ENCODE results near the gene IRF8. TPM values are rescaled to one million over a fixed set of nuclear protein-coding genes. Genes with fewer than 3 reads are reported as not detected.

The IRF8 gene
- total and polyA plus RNA-seq, 3 experiments from 2014 or later: 2.1 to 22.0 (median 19.2) TPM

DNA sequence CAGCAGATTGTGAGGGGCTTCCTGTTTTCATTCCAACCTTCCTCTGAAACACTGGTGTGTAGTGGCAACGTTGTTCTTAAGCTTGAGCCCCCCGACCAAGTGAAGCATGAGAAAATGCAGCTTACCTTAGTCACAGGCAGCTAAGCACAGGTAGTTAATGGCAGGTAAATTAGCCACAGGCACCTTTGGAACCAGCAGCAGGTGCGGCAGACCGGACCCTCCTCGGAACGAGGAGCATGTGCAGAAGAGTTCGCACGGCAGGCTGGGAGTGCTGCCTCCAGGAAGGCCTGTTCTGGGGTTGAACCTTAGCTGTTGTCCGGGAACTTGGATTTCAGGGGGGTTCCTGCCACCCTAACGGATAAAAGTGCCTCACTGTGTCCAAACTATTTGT, 7.2 kb upstream of the IRF8 start:
- Mint-ChIP-seq H3K27ac (no peak overlapping the region), H3K27me3 (peaks cover 5 to 12% of the 10 kb centered on the region in 2 donors), H3K4me3 (no peak overlapping the region), H3K4me1 (peaks cover 16 to 22% (median 17%) of the 10 kb centered on the region in 3 donors), H3K36me3 (no peaks in the 10 kb centered on the region), H3K9me3 (no peaks in the 10 kb centered on the region)
- ChIA-PET CTCF (interaction anchor here (1.1 to 1.3 kb wide), 2 partner anchors 9 to 95 kb away, joined by 3 read pairs; no protein-coding TSS in a partner anchor), POLR2A (no interaction called here)
- H3K27me3 ChIP-seq (ENCODE audit: insufficient read depth, low read length, poor library complexity, severe bottlenecking): no peaks in the 10 kb centered on the region
- no peak overlapping the region for H3K27ac ChIP-seq (ENCODE audit: low read depth, low read length)
- no peaks in the 10 kb centered on the region for H3K9me3 ChIP-seq (ENCODE audit: low read length)
- H3K4me1 ChIP-seq (ENCODE audit: insufficient read depth, low read length): peaks cover 5% of the 10 kb centered on the region
- DNase-seq: no peak
- H3K4me3 ChIP-seq (ENCODE audit: low read length): no peak overlapping the region
- H3K36me3 ChIP-seq (ENCODE audit: insufficient read depth, low read length): no peaks in the 10 kb centered on the region

DNA sequence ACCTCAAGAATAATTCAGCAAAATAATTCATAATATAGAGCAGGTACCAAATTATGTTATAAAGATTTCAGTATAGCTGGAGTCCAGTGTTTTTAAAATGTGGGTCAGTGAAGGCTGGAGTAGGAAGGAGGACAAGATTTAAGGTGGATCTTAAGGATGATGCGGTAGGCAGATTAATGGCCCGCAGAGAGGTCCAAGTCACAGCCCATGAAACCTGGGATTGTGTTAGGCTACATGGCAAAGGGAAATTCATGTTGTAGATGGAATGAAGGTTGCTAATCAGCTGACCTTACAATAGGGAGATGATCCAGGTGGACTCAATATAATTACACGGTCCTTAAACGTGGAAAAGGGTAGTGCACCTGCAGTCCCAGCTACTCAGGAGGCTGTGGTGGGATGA, 6.2 kb upstream of the IRF8 start:
- ChIA-PET POLR2A (interaction anchor here (0.6 kb wide), 1 partner anchor 33 kb away, joined by 3 read pairs; no protein-coding TSS in a partner anchor), CTCF (interaction anchor here (1.0 to 1.3 kb wide), 3 partner anchors 10 to 94 kb away, joined by 3 read pairs; no protein-coding TSS in a partner anchor)
- H3K27me3 ChIP-seq (ENCODE audit: insufficient read depth, low read length, poor library complexity, severe bottlenecking): no peaks in the 10 kb centered on the region
- Mint-ChIP-seq H3K4me3 (peak overlapping the region in 1 of 7 donors; percentile 29), H3K36me3 (no peaks in the 10 kb centered on the region), H3K27ac (peak overlapping the region in 1 of 8 donors; percentile 17), H3K27me3 (peaks cover 2 to 4% of the 10 kb centered on the region in 2 donors), H3K9me3 (no peaks in the 10 kb centered on the region), H3K4me1 (peaks cover 16 to 20% (median 19%) of the 10 kb centered on the region in 3 donors)
- DNase-seq: no peak
- no peak overlapping the region for H3K27ac ChIP-seq (ENCODE audit: low read depth, low read length)
- no peak overlapping the region for H3K4me3 ChIP-seq (ENCODE audit: low read length)
- peaks cover 5% of the 10 kb centered on the region for H3K4me1 ChIP-seq (ENCODE audit: insufficient read depth, low read length)
- no peaks in the 10 kb centered on the region for H3K36me3 ChIP-seq (ENCODE audit: insufficient read depth, low read length)
- H3K9me3 ChIP-seq (ENCODE audit: low read length): no peaks in the 10 kb centered on the region

- DNase-seq: no peak
- POLR2A ChIA-PET: no interaction called here
- Histone ChIP-seq H3K4me1 (ENCODE audit: insufficient read depth, low read length) (peaks cover 8% of the 10 kb centered on the region), H3K9me3 (ENCODE audit: low read length) (no peaks in the 10 kb centered on the region), H3K36me3 (ENCODE audit: insufficient read depth, low read length) (no peaks in the 10 kb centered on the region), H3K27ac (ENCODE audit: low read depth, low read length) (no peak overlapping the region), H3K4me3 (ENCODE audit: low read length) (no peak overlapping the region), H3K27me3 (ENCODE audit: insufficient read depth, low read length, poor library complexity, severe bottlenecking) (peaks cover 1% of the 10 kb centered on the region)
- H3K4me3 Mint-ChIP-seq: no peak overlapping the region
- CTCF ChIA-PET: no interaction called here
- no peaks in the 10 kb centered on the region for H3K9me3 Mint-ChIP-seq
- H3K4me1 Mint-ChIP-seq: peaks cover 15 to 19% (median 17%) of the 10 kb centered on the region in 3 donors
- H3K36me3 Mint-ChIP-seq: no peaks in the 10 kb centered on the region
- peak overlapping the region in 2 of 8 donors; percentile 51 to 73 for H3K27ac Mint-ChIP-seq
- peaks cover under 1 to 9% of the 10 kb centered on the region in 2 donors for H3K27me3 Mint-ChIP-seq
Measured at GRCh38 chr16:85894266-85894665, 4.7 kb upstream of the IRF8 start.

GRCh38 chr16:85897382-85897781, 1.6 kb upstream of the IRF8 start:
- Histone ChIP-seq H3K4me3 (ENCODE audit: low read length) (no peak overlapping the region), H3K36me3 (ENCODE audit: insufficient read depth, low read length) (no peaks in the 10 kb centered on the region), H3K9me3 (ENCODE audit: low read length) (no peaks in the 10 kb centered on the region), H3K27ac (ENCODE audit: low read depth, low read length) (no peak overlapping the region), H3K27me3 (ENCODE audit: insufficient read depth, low read length, poor library complexity, severe bottlenecking) (peaks cover 3% of the 10 kb centered on the region), H3K4me1 (ENCODE audit: insufficient read depth, low read length) (peaks cover 20% of the 10 kb centered on the region)
- H3K27me3 Mint-ChIP-seq: peaks cover 13 to 35% of the 10 kb centered on the region in 2 donors
- DNase-seq: no peak
- no peaks in the 10 kb centered on the region for H3K36me3 Mint-ChIP-seq
- peak overlapping the region in 5 of 7 donors; percentile 28 to 70 (median 61) for H3K4me3 Mint-ChIP-seq
- POLR2A ChIA-PET: no interaction called here
- no peaks in the 10 kb centered on the region for H3K9me3 Mint-ChIP-seq
- H3K27ac Mint-ChIP-seq: no peak overlapping the region
- H3K4me1 Mint-ChIP-seq: peaks cover 24 to 37% (median 29%) of the 10 kb centered on the region in 3 donors
- CTCF ChIA-PET: interaction anchor here (0.6 kb wide), 1 partner anchor 76 kb away, joined by 3 read pairs; no protein-coding TSS in a partner anchor

GRCh38 chr16:85899444-85899843, 482 bp downstream of the IRF8 start:
- Histone ChIP-seq H3K27me3 (ENCODE audit: insufficient read depth, low read length, poor library complexity, severe bottlenecking) (peaks cover 3% of the 10 kb centered on the region), H3K4me1 (ENCODE audit: insufficient read depth, low read length) (peaks cover 37% of the 10 kb centered on the region), H3K4me3 (ENCODE audit: low read length) (peak overlapping the region; percentile 63), H3K27ac (ENCODE audit: low read depth, low read length) (no peak overlapping the region), H3K36me3 (ENCODE audit: insufficient read depth, low read length) (no peaks in the 10 kb centered on the region), H3K9me3 (ENCODE audit: low read length) (no peaks in the 10 kb centered on the region)
- Mint-ChIP-seq H3K27me3 (peaks cover 13 to 35% of the 10 kb centered on the region in 2 donors), H3K9me3 (no peaks in the 10 kb centered on the region), H3K36me3 (no peaks in the 10 kb centered on the region), H3K4me3 (peak overlapping the region; percentile 80 to 90 (median 85)), H3K4me1 (peaks cover 39 to 55% (median 44%) of the 10 kb centered on the region in 3 donors), H3K27ac (peak overlapping the region in 2 of 8 donors; percentile 66 to 73)
- ChIA-PET CTCF (interaction anchor here (1.4 to 2.7 kb wide), 2 partner anchors 37 to 78 kb away, joined by 3 to 11 read pairs; no protein-coding TSS in a partner anchor), POLR2A (no interaction called here)
- DNase-seq: no peak

DNA sequence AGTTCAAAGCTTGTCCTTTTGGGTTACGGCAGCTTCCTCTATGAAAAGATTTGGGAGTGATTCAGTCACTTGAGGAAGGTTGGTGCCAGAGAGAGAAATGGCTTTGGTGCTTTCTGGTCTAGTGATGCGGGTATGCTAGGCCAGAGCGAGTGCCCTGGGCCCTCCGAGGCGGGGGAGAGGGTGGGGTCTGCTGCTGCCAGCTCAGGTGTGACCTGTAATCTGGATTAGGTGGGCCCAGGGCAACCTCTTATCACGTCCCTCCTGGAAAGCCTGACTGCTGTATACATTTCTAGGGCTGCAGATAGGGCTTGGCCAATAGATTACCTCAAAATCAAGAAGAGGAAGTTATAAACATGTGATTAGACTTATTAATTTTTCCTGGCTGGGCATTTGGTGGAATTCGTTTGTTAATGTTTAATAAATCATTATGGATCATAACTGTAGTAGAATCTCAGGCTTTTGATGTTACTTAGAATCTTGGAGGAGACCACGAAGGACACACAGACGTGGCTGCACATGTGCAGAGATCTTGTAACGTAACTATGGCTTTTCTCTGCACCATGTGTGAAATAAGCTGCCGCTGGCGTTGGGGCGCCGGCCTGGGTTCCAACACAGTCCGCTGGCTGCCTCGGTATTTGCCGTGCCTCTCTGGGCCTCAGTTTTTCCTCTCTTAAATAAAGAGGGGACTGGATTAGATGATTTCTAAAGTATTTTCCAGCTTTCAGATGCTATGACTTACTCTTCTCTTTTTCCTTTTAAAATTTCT, 1.2 kb downstream of the IRF8 start:
- Mint-ChIP-seq H3K4me1 (peaks cover 41 to 58% (median 44%) of the 10 kb centered on the region in 3 donors), H3K27me3 (peaks cover 13 to 35% of the 10 kb centered on the region in 2 donors), H3K36me3 (no peaks in the 10 kb centered on the region), H3K27ac (peak overlapping the region in 3 of 8 donors; percentile 11 to 76 (median 27)), H3K9me3 (no peaks in the 10 kb centered on the region), H3K4me3 (peak overlapping the region; percentile 16 to 56 (median 31))
- POLR2A ChIA-PET: no interaction called here
- H3K36me3 ChIP-seq (ENCODE audit: insufficient read depth, low read length): no peaks in the 10 kb centered on the region
- CTCF ChIA-PET: interaction anchor here (2.7 kb wide), 1 partner anchor 79 kb away, joined by 11 read pairs; no protein-coding TSS in a partner anchor
- peaks cover 3% of the 10 kb centered on the region for H3K27me3 ChIP-seq (ENCODE audit: insufficient read depth, low read length, poor library complexity, severe bottlenecking)
- no peak overlapping the region for H3K4me3 ChIP-seq (ENCODE audit: low read length)
- no peak for DNase-seq
- no peak overlapping the region for H3K27ac ChIP-seq (ENCODE audit: low read depth, low read length)
- no peaks in the 10 kb centered on the region for H3K9me3 ChIP-seq (ENCODE audit: low read length)
- peaks cover 37% of the 10 kb centered on the region for H3K4me1 ChIP-seq (ENCODE audit: insufficient read depth, low read length)

GRCh38 chr16:85901110-85901509, 2.1 kb downstream of the IRF8 start:
- POLR2A ChIA-PET: no interaction called here
- Mint-ChIP-seq H3K4me3 (peak overlapping the region in 3 of 7 donors; percentile 16 to 45 (median 39)), H3K4me1 (peaks cover 41 to 58% (median 44%) of the 10 kb centered on the region in 3 donors), H3K27ac (peak overlapping the region in 1 of 8 donors; percentile 70), H3K9me3 (no peaks in the 10 kb centered on the region), H3K36me3 (no peaks in the 10 kb centered on the region), H3K27me3 (peaks cover 13 to 35% of the 10 kb centered on the region in 2 donors)
- H3K9me3 ChIP-seq (ENCODE audit: low read length): no peaks in the 10 kb centered on the region
- no peak overlapping the region for H3K4me3 ChIP-seq (ENCODE audit: low read length)
- CTCF ChIA-PET: interaction anchor here (2.7 kb wide), 1 partner anchor 79 kb away, joined by 11 read pairs; no protein-coding TSS in a partner anchor
- H3K36me3 ChIP-seq (ENCODE audit: insufficient read depth, low read length): no peaks in the 10 kb centered on the region
- no peak overlapping the region for H3K27ac ChIP-seq (ENCODE audit: low read depth, low read length)
- H3K4me1 ChIP-seq (ENCODE audit: insufficient read depth, low read length): peaks cover 37% of the 10 kb centered on the region
- H3K27me3 ChIP-seq (ENCODE audit: insufficient read depth, low read length, poor library complexity, severe bottlenecking): peaks cover 3% of the 10 kb centered on the region
- DNase-seq: no peak
